Transverse colon (tissue), 4 donors: ENCODE measurements around the gene PDE10A.

Experiments used
- CTCF ChIP-seq, 5 experiments: fragments of 200-600 bp in 3 of 5; fragments of 450-650 bp in 2 of 5; sonication (generic) in 3 of 5; IDR thresholded peaks; 1 replicate in 2 of 5; 2 replicates in 3 of 5; pipeline ENCODE4 v1.5.1; 2016 to 2017; ENCODE audit warnings: antibody characterized with exemption in 5 of 5, inconsistent platforms in 3 of 5, mild to moderate bottlenecking in 2 of 5, moderate library complexity in 1 of 5
- POLR2AphosphoS5 ChIP-seq, 3 donors: sonication (generic); formaldehyde crosslinking; IDR thresholded peaks; one replicate each; pipeline ENCODE4 v1.6.1; 2016; ENCODE audit warnings: antibody characterized with exemption in 3 of 3

GRCh38 chr6:165575158-165575549 lies 87.9 kb downstream of the PDE10A start:
- TF ChIP-seq CTCF (IDR thresholded peaks at IDR 0.05) (no peak), POLR2AphosphoS5 (IDR thresholded peaks at IDR 0.05) (no peak)
